Hepatocyte (in vitro differentiated cells): ENCODE measurements around the gene CNBD2. TPM values are rescaled to one million over a fixed set of nuclear protein-coding genes. Genes with fewer than 3 reads are reported as not detected.
A peak's percentile ranks its signal among the peaks of the same experiment; 100 is the strongest.
"Not testable (repeated sequence)": the region's sequence is repeated elsewhere in the genome, so short reads cannot be mapped to it uniquely, and the experiment has no call there.

Source experiments
- DNase-seq: peaks from one replicate; pipeline ENCODE4 v3.0.0-alpha.2; 2016; ENCODE audit warnings: low spot score
- H2AFZ ChIP-seq: fragments of 200-600 bp; sonication (generic); 2 replicates; pipeline ENCODE4 v1.6.0; 2016; ENCODE audit warnings: antibody characterized with exemption, mild to moderate bottlenecking
- H3K27ac ChIP-seq: fragments of 200-600 bp; sonication (generic); 2 replicates; pipeline ENCODE4 v1.5.1; 2016; ENCODE audit warnings: mild to moderate bottlenecking
- H3K27me3 ChIP-seq: fragments of 200-600 bp; sonication (generic); 2 replicates; pipeline ENCODE4 v1.6.1; 2016
- H3K36me3 ChIP-seq: fragments of 200-600 bp; sonication (generic); replicated peaks from 2 replicates; pipeline ENCODE4 v1.5.1; 2016; ENCODE audit warnings: low read depth; ENCODE audit not compliant: insufficient read depth
- H3K4me1 ChIP-seq: fragments of 200-600 bp; sonication (generic); 2 replicates; pipeline ENCODE4 v1.5.1; 2016; ENCODE audit warnings: mild to moderate bottlenecking, moderate library complexity; ENCODE audit not compliant: insufficient read depth
- H3K4me2 ChIP-seq: fragments of 200-600 bp; sonication (generic); 2 replicates; pipeline ENCODE4 v1.6.0; 2016
- H3K4me3 ChIP-seq: fragments of 200-600 bp; sonication (generic); 2 replicates; pipeline ENCODE4 v1.5.1; 2016; ENCODE audit warnings: mild to moderate bottlenecking
- H3K79me2 ChIP-seq: fragments of 200-600 bp; sonication (generic); 2 replicates; pipeline ENCODE4 v1.6.0; 2017; ENCODE audit warnings: mild to moderate bottlenecking
- H3K9me2 ChIP-seq: fragments of 200-600 bp; sonication (generic); replicated peaks from 2 replicates; pipeline ENCODE4 v1.6.0; 2017; ENCODE audit warnings: mild to moderate bottlenecking; ENCODE audit not compliant: insufficient read depth
- H3K9me3 ChIP-seq: fragments of 200-600 bp; sonication (generic); 2 replicates; pipeline ENCODE4 v1.5.1; 2016; ENCODE audit warnings: low read depth, mild to moderate bottlenecking
- H4K20me1 ChIP-seq: fragments of 200-600 bp; sonication (generic); 2 replicates; pipeline ENCODE4 v1.6.0; 2016; ENCODE audit warnings: mild to moderate bottlenecking; ENCODE audit not compliant: insufficient read depth, poor library complexity, severe bottlenecking
- EZH2 ChIP-seq: fragments of 200-600 bp; sonication (generic); IDR thresholded peaks from 2 replicates; pipeline ENCODE4 v1.6.1; 2016; ENCODE audit warnings: antibody characterized with exemption, mild to moderate bottlenecking, borderline replicate concordance
- EZH2phosphoT487 ChIP-seq: fragments of 200-600 bp; sonication (generic); IDR thresholded peaks from one replicate; pipeline ENCODE4 v1.6.1; 2018; ENCODE audit warnings: antibody characterized with exemption, mild to moderate bottlenecking, low read depth, moderate library complexity; ENCODE audit not compliant: unreplicated experiment, severe bottlenecking
- WGBS: methylation state at CpG from one replicate; pipeline ENCODE4 v1.1.6; 2016; ENCODE audit warnings: low lambda C conversion rate; ENCODE audit errors: missing lambda C conversion rate; 5-methylcytosine and 5-hydroxymethylcytosine counted together
- polyA plus RNA-seq: library from polyadenylated mRNA; unstranded; fragments of >200 nt; fragmentation: Nextera tagmentation; extraction: Ambion mirVana; gene quantifications from 2 replicates; pipeline ENCODE4 v1.2.1, GENCODE V29; 2016
- total RNA-seq: library from RNA; depleted of rRNA; stranded (reverse); fragments of >200 nt; gene quantifications from 2 replicates; pipeline ENCODE4 v1.2.3, GENCODE V29; 2014
- TF ChIP-seq, protein P1 (sequence below): fragments of 200-600 bp; sonication (generic); IDR thresholded peaks from 2 replicates; pipeline ENCODE4 v1.5.1; 2016; ENCODE audit warnings: antibody characterized with exemption, mild to moderate bottlenecking; ENCODE audit not compliant: poor library complexity

Gene CNBD2
- total and polyA plus RNA-seq, 2 experiments from 2014 or later, result 4.7 TPM; not detected in 1

DNA sequence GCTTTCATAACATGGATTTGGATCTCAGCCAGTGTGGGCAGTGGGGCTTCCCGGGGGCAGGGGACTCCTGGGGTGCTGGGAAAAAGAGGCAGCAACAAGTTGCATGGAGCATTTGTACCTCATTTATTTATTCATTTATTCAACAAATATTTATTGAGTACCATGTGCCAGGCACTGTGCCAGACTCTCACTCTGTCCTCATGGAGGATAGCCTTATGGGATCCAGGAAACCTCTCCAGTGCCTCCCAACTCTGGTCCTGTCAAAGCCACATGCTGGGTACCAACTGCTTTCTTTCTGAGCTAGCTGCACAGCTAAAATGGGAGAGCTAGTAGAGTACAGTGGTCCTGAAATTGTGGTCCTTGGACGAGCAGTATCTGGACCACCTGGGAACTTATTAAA lies 98.4 kb downstream of the CNBD2 start:
- Histone ChIP-seq H3K79me2 (peaks cover 3% of the 10 kb centered on the region), H3K4me1 (peaks cover 13% of the 10 kb centered on the region), H3K27ac (no peak overlapping the region), H3K9me2 (no peaks in the 10 kb centered on the region), H2AFZ (no peak overlapping the region), H4K20me1 (no peaks in the 10 kb centered on the region), H3K36me3 (no peaks in the 10 kb centered on the region), H3K27me3 (no peaks in the 10 kb centered on the region), H3K4me3 (no peak overlapping the region), H3K4me2 (no peak overlapping the region), H3K9me3 (no peaks in the 10 kb centered on the region)
- no peak for DNase-seq
- TF ChIP-seq EZH2 (no peak), EZH2phosphoT487 (no peak)
- TF ChIP-seq, protein P1, sequence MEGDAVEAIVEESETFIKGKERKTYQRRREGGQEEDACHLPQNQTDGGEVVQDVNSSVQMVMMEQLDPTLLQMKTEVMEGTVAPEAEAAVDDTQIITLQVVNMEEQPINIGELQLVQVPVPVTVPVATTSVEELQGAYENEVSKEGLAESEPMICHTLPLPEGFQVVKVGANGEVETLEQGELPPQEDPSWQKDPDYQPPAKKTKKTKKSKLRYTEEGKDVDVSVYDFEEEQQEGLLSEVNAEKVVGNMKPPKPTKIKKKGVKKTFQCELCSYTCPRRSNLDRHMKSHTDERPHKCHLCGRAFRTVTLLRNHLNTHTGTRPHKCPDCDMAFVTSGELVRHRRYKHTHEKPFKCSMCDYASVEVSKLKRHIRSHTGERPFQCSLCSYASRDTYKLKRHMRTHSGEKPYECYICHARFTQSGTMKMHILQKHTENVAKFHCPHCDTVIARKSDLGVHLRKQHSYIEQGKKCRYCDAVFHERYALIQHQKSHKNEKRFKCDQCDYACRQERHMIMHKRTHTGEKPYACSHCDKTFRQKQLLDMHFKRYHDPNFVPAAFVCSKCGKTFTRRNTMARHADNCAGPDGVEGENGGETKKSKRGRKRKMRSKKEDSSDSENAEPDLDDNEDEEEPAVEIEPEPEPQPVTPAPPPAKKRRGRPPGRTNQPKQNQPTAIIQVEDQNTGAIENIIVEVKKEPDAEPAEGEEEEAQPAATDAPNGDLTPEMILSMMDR, result no peak
- 84% methylated on average over 2 of the region's 2 CpGs for WGBS

DNA sequence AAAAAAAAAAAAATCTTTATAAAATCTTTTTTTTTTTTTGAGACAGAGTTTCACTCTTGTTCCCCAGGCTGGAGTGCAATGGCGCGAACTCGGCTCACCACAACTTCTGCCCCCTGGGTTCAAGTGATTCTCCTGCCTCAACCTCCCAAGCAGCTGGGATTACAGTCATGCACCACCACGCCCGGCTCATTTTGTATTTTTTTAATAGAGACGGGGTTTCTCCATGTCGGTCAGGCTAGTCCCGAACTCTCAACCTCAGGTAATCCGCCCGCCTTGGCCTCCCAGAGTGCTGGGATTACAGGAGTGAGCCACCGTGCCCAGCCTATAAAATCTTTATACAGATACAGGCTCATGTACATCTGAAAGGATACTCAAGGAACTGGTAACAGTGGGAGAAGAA lies 100.1 kb downstream of the CNBD2 start:
- H3K9me2 ChIP-seq, H3K4me3 ChIP-seq, H3K4me2 ChIP-seq, H3K36me3 ChIP-seq, H3K9me3 ChIP-seq, H3K79me2 ChIP-seq, H4K20me1 ChIP-seq, H3K27me3 ChIP-seq, H3K27ac ChIP-seq, H2AFZ ChIP-seq, DNase-seq: not testable (repeated sequence)
- 99% methylated on average over 11 of the region's 11 CpGs for WGBS
- H3K4me1 ChIP-seq, result peaks cover 11% of the 10 kb centered on the region

DNA sequence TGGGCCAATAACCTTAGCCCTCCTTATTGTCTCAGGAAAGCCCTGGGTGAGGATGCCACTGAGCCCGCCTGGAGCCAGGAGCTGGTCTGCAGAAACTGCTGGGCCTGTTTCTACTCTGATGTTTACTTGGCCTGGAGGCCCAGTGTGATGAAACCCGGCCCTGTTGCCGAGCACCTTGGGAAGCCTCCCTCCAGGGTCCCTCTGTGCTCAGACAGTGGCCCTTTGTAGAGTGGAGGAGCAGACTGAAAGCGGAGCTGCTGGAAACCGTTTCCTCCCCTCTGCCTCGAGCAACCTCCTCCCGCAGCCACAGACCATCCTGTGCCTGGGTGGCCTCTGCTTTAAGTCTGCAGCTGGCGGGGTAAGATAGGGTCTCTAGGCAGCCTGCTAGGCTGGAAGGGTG lies 102.1 kb downstream of the CNBD2 start:
- Histone ChIP-seq H3K9me3 (no peaks in the 10 kb centered on the region), H3K4me1 (peaks cover 8% of the 10 kb centered on the region), H3K4me3 (no peak overlapping the region), H3K27ac (peak overlapping the region; percentile 31), H3K36me3 (no peaks in the 10 kb centered on the region), H3K4me2 (peak overlapping the region; percentile 1), H2AFZ (no peak overlapping the region), H3K9me2 (no peaks in the 10 kb centered on the region), H3K27me3 (no peaks in the 10 kb centered on the region), H4K20me1 (no peaks in the 10 kb centered on the region), H3K79me2 (peaks cover 3% of the 10 kb centered on the region)
- peak; percentile 67 for DNase-seq
- TF ChIP-seq EZH2phosphoT487, result no peak
- no peak for TF ChIP-seq EZH2
- TF ChIP-seq, protein P1, result no peak
- 24% methylated on average over 8 of the region's 8 CpGs for WGBS

DNA sequence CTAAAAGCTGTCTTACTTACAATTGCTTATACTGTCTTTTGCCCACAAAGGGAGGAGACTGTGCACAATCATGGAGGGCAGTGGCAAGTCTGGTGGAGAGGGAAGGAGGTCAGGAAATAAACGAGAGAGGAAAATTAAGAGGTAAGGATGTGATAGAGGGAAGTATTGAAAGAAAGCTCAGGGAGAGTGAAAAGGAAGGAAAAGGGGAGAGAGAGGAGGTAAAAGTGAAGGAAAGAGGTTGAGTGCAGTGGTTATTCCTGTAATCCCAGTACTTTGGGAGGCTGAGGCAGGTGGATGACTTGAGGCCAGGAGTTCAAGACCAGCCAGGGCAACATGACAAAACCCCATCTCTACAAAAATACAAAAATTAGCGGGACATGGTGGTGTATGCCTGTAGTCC lies 103.5 kb downstream of the CNBD2 start:
- Histone ChIP-seq H3K4me2 (no peak overlapping the region), H3K27me3 (no peaks in the 10 kb centered on the region), H2AFZ (no peak overlapping the region), H3K79me2 (no peaks in the 10 kb centered on the region), H3K9me3 (no peaks in the 10 kb centered on the region), H3K27ac (no peak overlapping the region), H4K20me1 (no peaks in the 10 kb centered on the region), H3K4me1 (peaks cover 8% of the 10 kb centered on the region), H3K36me3 (no peaks in the 10 kb centered on the region), H3K4me3 (no peak overlapping the region), H3K9me2 (no peaks in the 10 kb centered on the region)
- 87% methylated on average over 2 of the region's 2 CpGs for WGBS
- TF ChIP-seq, protein P1, result no peak
- no peak for TF ChIP-seq EZH2
- TF ChIP-seq EZH2phosphoT487, result no peak
- no peak for DNase-seq
